Sigmoid colon (tissue), 7 donors: ENCODE data around the gene HIRIP3. TPM values are rescaled to one million over a fixed set of nuclear protein-coding genes. Genes with fewer than 3 reads are reported as not detected.
"Not testable (repeated sequence)": the region's sequence is repeated elsewhere in the genome, so short reads cannot be mapped to it uniquely, and the experiment has no call there.

Experiments used
- DNase-seq: peaks from one replicate; pipeline ENCODE4 v3.0.0-alpha.2; 2019
- H3K27ac ChIP-seq, 4 donors: fragments of 200-600 bp; sonication (generic); one replicate each; pipeline ENCODE4 v1.5.1; 2016 to 2019; ENCODE audit warnings: mild to moderate bottlenecking in 1 of 4
- H3K27me3 ChIP-seq, 3 donors: fragments of 200-600 bp; sonication (generic); one replicate each; pipeline ENCODE4 v1.5.1; 2019; ENCODE audit warnings: mild to moderate bottlenecking in 1 of 3
- H3K36me3 ChIP-seq, 4 donors: fragments of 200-600 bp; sonication (generic); one replicate each; pipeline ENCODE4 v1.5.1; 2016 to 2019
- H3K4me1 ChIP-seq, 4 donors: fragments of 200-600 bp; sonication (generic); one replicate each; pipeline ENCODE4 v1.5.1; 2017 to 2019
- H3K4me3 ChIP-seq, 4 donors: fragments of 200-600 bp; sonication (generic); one replicate each; pipeline ENCODE4 v1.5.1; 2017 to 2019; ENCODE audit warnings: mild to moderate bottlenecking in 2 of 4, moderate library complexity in 1 of 4
- H3K9me3 ChIP-seq, 4 donors: fragments of 200-600 bp in 3 of 4; sonication (generic) in 3 of 4; one replicate each; pipeline versions ENCODE4 v1.5.1 to v1.6.1; 2013 to 2019
- CTCF ChIP-seq, 4 experiments: fragments of 450-650 bp in 3 of 4; fragments of 200-600 bp in 1 of 4; IDR thresholded peaks; one replicate each; pipeline ENCODE4 v1.5.1; 2016 to 2019; ENCODE audit warnings: antibody characterized with exemption in 4 of 4, mild to moderate bottlenecking in 3 of 4, moderate library complexity in 2 of 4
- EP300 ChIP-seq, 4 donors: sonication (generic); formaldehyde crosslinking; IDR thresholded peaks; one replicate each; pipeline ENCODE4 v1.6.1; 2017; ENCODE audit warnings: antibody characterized with exemption in 4 of 4
- POLR2A ChIP-seq, 2 donors: fragments of 450-650 bp; IDR thresholded peaks; one replicate each; pipeline ENCODE4 v1.6.1; 2016; ENCODE audit warnings: antibody characterized with exemption in 2 of 2, mild to moderate bottlenecking in 2 of 2, moderate library complexity in 2 of 2
- POLR2AphosphoS5 ChIP-seq, 4 donors: sonication (generic); formaldehyde crosslinking; IDR thresholded peaks; one replicate each; pipeline ENCODE4 v1.6.1; 2017; ENCODE audit warnings: antibody characterized with exemption in 4 of 4
- WGBS, 2 donors: extraction: QIAGEN DNeasy Blood & Tissue Kit; methylation state at CpG; one replicate each; pipeline ENCODE4 v1.1.7; 2013; 5-methylcytosine and 5-hydroxymethylcytosine counted together
- intact Hi-C: fragments of 100-400 bp; cut with DNase I; formaldehyde crosslinking; loops from one replicate; pipeline ENCODE4 v1.15.1; 2023
- polyA plus RNA-seq, 3 donors: library from polyadenylated mRNA; stranded (reverse); fragments of 200-250 nt; gene quantifications; one replicate each; pipeline ENCODE4 v1.2.3, GENCODE V29; 2013
- total RNA-seq, 4 donors: library from RNA; depleted of rRNA; stranded (reverse); fragments of >200 nt; gene quantifications; one replicate each; pipeline ENCODE4 v1.1.0, GENCODE V29; 2016
- donor health status: healthy with polysubstance abuse.
- donor health status: Bipolar disorder and iron deficiency.
- donor health status: healthy.

HIRIP3 gene
- total RNA-seq (10 to 100 TPM; 15.8 to 22.7 (median 19.7) TPM), polyA plus RNA-seq (10 to 100 TPM in 1 of 3 donors, 1 to 10 TPM in 2; 9.0 to 14.4 (median 9.7) TPM)

GRCh38 chr16:29995324-29995910 is at the start of gene HIRIP3:
TSS of gene HIRIP3 (minus strand) at chr16:29995617. CDS start at chr16:29995605, 12 bp downstream.
- no peaks in the 10 kb centered on the region for H3K27me3 ChIP-seq
- 0 to 1% methylated on average over 53 of the region's 53 CpGs for WGBS, 2 donors
- peaks cover 0 to 61% (median 17%) of the 10 kb centered on the region in 4 donors for H3K36me3 ChIP-seq
- H3K27ac ChIP-seq, result peak within 1 kb of the TSS; percentile 95 to 98 (median 95)
- intact Hi-C loops, result loop anchor here (1.0 to 10.0 kb wide), 4 partner anchors 22 to 99 kb away; partner anchors contain the start of genes KCTD13, TAOK2, TBX6 and TMEM219
- TF ChIP-seq POLR2A (IDR thresholded peaks at IDR 0.05) (peak; percentile 11 to 38), EP300 (IDR thresholded peaks at IDR 0.05) (no peak), CTCF (IDR thresholded peaks at IDR 0.05) (no peak), POLR2AphosphoS5 (IDR thresholded peaks at IDR 0.05) (peak in 3 of 4 donors; percentile 67 to 86 (median 84))
- H3K4me1 ChIP-seq, result peaks cover 0 to 34% (median 25%) of the 10 kb centered on the region in 4 donors
- no peaks in the 10 kb centered on the region for H3K9me3 ChIP-seq
- DNase-seq, result peak; percentile 94
- H3K4me3 ChIP-seq, result peak within 1 kb of the TSS; percentile 74 to 96 (median 80)

GRCh38 chr16:30041841-30042240 is 46.4 kb upstream of the HIRIP3 start:
- TF ChIP-seq EP300 (IDR thresholded peaks at IDR 0.05), result no peak
- peak in 2 of 4 experiments; percentile 15 to 23 for TF ChIP-seq CTCF (IDR thresholded peaks at IDR 0.05)
- no peak for TF ChIP-seq POLR2A (IDR thresholded peaks at IDR 0.05)
- Histone ChIP-seq H3K9me3 (no peaks in the 10 kb centered on the region), H3K4me3 (no peak overlapping the region), H3K27ac (no peak overlapping the region), H3K4me1 (no peaks in the 10 kb centered on the region), H3K36me3 (no peaks in the 10 kb centered on the region), H3K27me3 (no peaks in the 10 kb centered on the region)
- no peak for DNase-seq
- 20 to 30% methylated on average over 5 of the region's 5 CpGs for WGBS, 2 donors
- intact Hi-C loops, result no loop called here

- H3K9me3 ChIP-seq, H3K4me3 ChIP-seq, intact Hi-C loops, H3K27ac ChIP-seq, H3K36me3 ChIP-seq, H3K27me3 ChIP-seq, DNase-seq, H3K4me1 ChIP-seq: not testable (repeated sequence)
- WGBS, 2 donors, result 83 to 90% methylated on average over 5 of the region's 5 CpGs
Observed at GRCh38 chr16:30040690-30041089, 45.3 kb upstream of the HIRIP3 start.

GRCh38 chr16:30040221-30040620 is 44.8 kb upstream of the HIRIP3 start:
- Histone ChIP-seq H3K4me1 (no peaks in the 10 kb centered on the region), H3K9me3 (no peaks in the 10 kb centered on the region), H3K27ac (no peak overlapping the region), H3K4me3 (no peak overlapping the region), H3K27me3 (peaks cover 0 to 11% (median 3%) of the 10 kb centered on the region in 3 donors), H3K36me3 (no peaks in the 10 kb centered on the region)
- no peak for DNase-seq
- TF ChIP-seq EP300 (IDR thresholded peaks at IDR 0.05) (no peak), POLR2AphosphoS5 (IDR thresholded peaks at IDR 0.05) (no peak), POLR2A (IDR thresholded peaks at IDR 0.05) (no peak), CTCF (IDR thresholded peaks at IDR 0.05) (no peak)
- intact Hi-C loops, result no loop called here
- WGBS, 2 donors, result 53 to 65% methylated on average over 5 of the region's 5 CpGs

- no peak overlapping the region for H3K4me3 ChIP-seq
- 62 to 63% methylated on average over 7 of the region's 7 CpGs for WGBS, 2 donors
- no peak overlapping the region for H3K27ac ChIP-seq
- no peak for TF ChIP-seq EP300 (IDR thresholded peaks at IDR 0.05)
- TF ChIP-seq POLR2A (IDR thresholded peaks at IDR 0.05), result no peak
- TF ChIP-seq POLR2AphosphoS5 (IDR thresholded peaks at IDR 0.05), result no peak
- no peak for TF ChIP-seq CTCF (IDR thresholded peaks at IDR 0.05)
- H3K9me3 ChIP-seq, result no peaks in the 10 kb centered on the region
- peaks cover 44 to 80% (median 69%) of the 10 kb centered on the region in 3 donors for H3K27me3 ChIP-seq
- peaks cover 0 to 13% (median 9%) of the 10 kb centered on the region in 4 donors for H3K4me1 ChIP-seq
- no peaks in the 10 kb centered on the region for H3K36me3 ChIP-seq
- intact Hi-C loops, result no loop called here
- no peak for DNase-seq
Observed at GRCh38 chr16:30033270-30033669, 37.9 kb upstream of the HIRIP3 start.
